ENCODE results near the gene GHRH. TPM values are rescaled to one million over a fixed set of nuclear protein-coding genes. Genes with fewer than 3 reads are reported as not detected.
A peak's percentile ranks its signal among the peaks of the same experiment; 100 is the strongest.

The GHRH gene
- total RNA-seq, 1 experiment from 2014 or later: 0.74 TPM

DNA sequence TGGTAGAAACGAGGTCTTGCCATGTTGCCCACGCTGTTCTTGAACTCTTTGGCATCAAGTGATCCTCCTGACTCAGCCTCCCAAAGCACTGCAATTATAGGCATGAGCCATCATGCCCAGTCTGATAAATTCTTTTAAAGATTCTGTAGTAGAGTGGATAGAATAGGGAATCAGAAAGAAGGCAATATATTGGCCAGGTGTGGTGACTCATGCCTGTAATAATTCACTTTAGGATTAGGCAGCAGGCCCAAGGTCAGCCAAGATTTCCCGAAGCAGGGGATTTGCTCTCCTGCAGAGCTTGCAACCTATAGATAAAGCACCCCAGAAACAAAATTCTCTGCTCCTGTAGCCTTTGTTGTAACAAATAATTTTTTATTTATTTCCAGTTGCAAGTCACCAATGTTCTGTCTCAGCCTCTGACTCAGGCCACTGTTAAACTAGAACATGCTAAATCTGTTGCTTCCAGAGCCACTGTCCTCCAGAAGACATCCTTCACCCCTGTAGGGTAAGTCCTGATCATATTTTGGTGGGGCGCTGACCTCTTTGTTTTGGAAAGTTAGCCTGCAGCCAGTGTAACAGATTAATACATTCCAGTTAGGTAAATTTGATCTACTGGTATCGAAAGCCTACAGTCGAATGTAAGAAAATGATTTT, 51.8 kb downstream of the GHRH start:
- TF ChIP-seq MLX (CRISPR knock-in tag; IDR thresholded peaks at IDR 0.05): no peak
- TF ChIP-seq MXD4 (CRISPR knock-in tag; IDR thresholded peaks at IDR 0.05; ENCODE audit: borderline replicate concordance): no peak
- TF ChIP-seq EMX1 (CRISPR knock-in tag; IDR thresholded peaks at IDR 0.05): no peak
- no peak for TF ChIP-seq GABPB1 (CRISPR knock-in tag; IDR thresholded peaks at IDR 0.05)
- no peak for TF ChIP-seq NFYB (CRISPR knock-in tag; conservative IDR thresholded peaks at IDR 0.05; ENCODE audit: low read depth)
- TF ChIP-seq FOXK1 (CRISPR knock-in tag; IDR thresholded peaks at IDR 0.05): no peak
- TF ChIP-seq ZNF425 (CRISPR knock-in tag; conservative IDR thresholded peaks at IDR 0.05): no peak
- no peak for TF ChIP-seq ZNF671 (CRISPR knock-in tag; IDR thresholded peaks at IDR 0.05)
- TF ChIP-seq ZNF263 (CRISPR knock-in tag; IDR thresholded peaks at IDR 0.05; ENCODE audit: low read depth): no peak
- TF ChIP-seq, protein P1, sequence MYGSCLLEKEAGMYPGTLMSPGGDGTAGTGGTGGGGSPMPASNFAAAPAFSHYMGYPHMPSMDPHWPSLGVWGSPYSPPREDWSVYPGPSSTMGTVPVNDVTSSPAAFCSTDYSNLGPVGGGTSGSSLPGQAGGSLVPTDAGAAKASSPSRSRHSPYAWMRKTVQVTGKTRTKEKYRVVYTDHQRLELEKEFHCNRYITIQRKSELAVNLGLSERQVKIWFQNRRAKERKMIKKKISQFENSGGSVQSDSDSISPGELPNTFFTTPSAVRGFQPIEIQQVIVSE (CRISPR knock-in tag; IDR thresholded peaks at IDR 0.05; ENCODE audit: borderline replicate concordance): no peak
- TF ChIP-seq NFATC4 (CRISPR knock-in tag; IDR thresholded peaks at IDR 0.05): no peak
- no peak for TF ChIP-seq OVOL2 (CRISPR knock-in tag; IDR thresholded peaks at IDR 0.05; ENCODE audit: borderline replicate concordance)
- no peak for TF ChIP-seq USF1 (CRISPR knock-in tag; IDR thresholded peaks at IDR 0.05)
- TF ChIP-seq, protein P2, sequence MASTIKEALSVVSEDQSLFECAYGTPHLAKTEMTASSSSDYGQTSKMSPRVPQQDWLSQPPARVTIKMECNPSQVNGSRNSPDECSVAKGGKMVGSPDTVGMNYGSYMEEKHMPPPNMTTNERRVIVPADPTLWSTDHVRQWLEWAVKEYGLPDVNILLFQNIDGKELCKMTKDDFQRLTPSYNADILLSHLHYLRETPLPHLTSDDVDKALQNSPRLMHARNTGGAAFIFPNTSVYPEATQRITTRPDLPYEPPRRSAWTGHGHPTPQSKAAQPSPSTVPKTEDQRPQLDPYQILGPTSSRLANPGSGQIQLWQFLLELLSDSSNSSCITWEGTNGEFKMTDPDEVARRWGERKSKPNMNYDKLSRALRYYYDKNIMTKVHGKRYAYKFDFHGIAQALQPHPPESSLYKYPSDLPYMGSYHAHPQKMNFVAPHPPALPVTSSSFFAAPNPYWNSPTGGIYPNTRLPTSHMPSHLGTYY (CRISPR knock-in tag; IDR thresholded peaks at IDR 0.05): no peak
- Mint-ChIP-seq H3K27me3 (ENCODE audit: low read depth) (no peaks in the 10 kb centered on the region), H3K36me3 (peaks cover 66% of the 10 kb centered on the region), H3K4me3 (no peak overlapping the region), H3K4me1 (no peaks in the 10 kb centered on the region), H3K9me3 (no peaks in the 10 kb centered on the region), H3K27ac (no peak overlapping the region)
- POLR2A ChIA-PET: interaction anchor here (0.7 kb wide), 1 partner anchor 892 kb away, joined by 4 read pairs; no protein-coding TSS in a partner anchor
- DNase-seq (ENCODE audit: low spot score): no peak
- CTCF ChIA-PET: interaction anchor here (0.7 to 1.5 kb wide), 2 partner anchors 14 to 31 kb away, joined by 3 to 6 read pairs; partner anchors contain the start of gene RPN2
- ATAC-seq: no peak

DNA sequence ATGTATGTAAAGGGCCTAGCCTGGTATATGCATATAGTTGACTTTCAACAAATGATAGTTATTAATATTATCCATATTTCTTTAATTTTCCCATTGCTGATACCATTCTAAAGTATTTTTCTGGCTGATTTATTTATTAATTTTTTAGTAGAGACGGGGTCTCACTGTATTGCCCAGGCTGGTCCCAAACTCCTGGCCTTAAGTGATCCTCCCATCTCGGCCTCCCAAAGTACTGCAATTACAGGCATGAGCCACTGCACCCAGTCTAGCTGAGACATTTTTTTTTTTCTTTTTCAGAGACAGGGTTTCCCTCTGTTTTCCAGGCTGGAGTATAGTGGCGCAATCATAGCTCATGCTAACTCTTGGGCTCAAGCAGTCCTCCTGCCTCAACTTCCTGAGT, 52.4 kb downstream of the GHRH start:
- ATAC-seq: no peak
- Mint-ChIP-seq H3K27me3 (ENCODE audit: low read depth) (no peaks in the 10 kb centered on the region), H3K4me3 (no peak overlapping the region), H3K36me3 (peaks cover 66% of the 10 kb centered on the region), H3K27ac (no peak overlapping the region), H3K4me1 (no peaks in the 10 kb centered on the region), H3K9me3 (no peaks in the 10 kb centered on the region)
- no peak for DNase-seq (ENCODE audit: low spot score)
- ChIA-PET POLR2A (interaction anchor here (0.7 kb wide), 1 partner anchor 891 kb away, joined by 4 read pairs; no protein-coding TSS in a partner anchor), CTCF (interaction anchor here (0.7 kb wide), 1 partner anchor 30 kb away, joined by 3 read pairs; the partner anchor contains the start of gene RPN2)
- TF ChIP-seq HMGXB4 (CRISPR knock-in tag; IDR thresholded peaks at IDR 0.05): no peak
- TF ChIP-seq SP1 (CRISPR knock-in tag; conservative IDR thresholded peaks at IDR 0.05): no peak
- 0 out of 2 replicates have a peak, but pooled peaks have one; percentile 37 for TF ChIP-seq ZNF121 (CRISPR knock-in tag; IDR thresholded peaks at IDR 0.05)
- TF ChIP-seq SMAD4 (CRISPR knock-in tag; IDR thresholded peaks at IDR 0.05): no peak
- no peak for TF ChIP-seq ZNF416 (CRISPR knock-in tag; IDR thresholded peaks at IDR 0.05)
